GM23248 (cell line): Measurements from ENCODE around the gene CMTR1. TPM values are rescaled to one million over a fixed set of nuclear protein-coding genes. Genes with fewer than 3 reads are reported as not detected.
"Not testable (repeated sequence)": the region's sequence is repeated elsewhere in the genome, so short reads cannot be mapped to it uniquely, and the experiment has no call there.

Experiments
- DNase-seq: peaks from one replicate; pipeline ENCODE4 v3.0.0-alpha.2; 2015
- H2AFZ ChIP-seq: fragments of 200-600 bp; sonication (generic); 2 replicates; pipeline ENCODE4 v1.6.1; 2016; ENCODE audit warnings: antibody characterized with exemption
- H3F3A ChIP-seq: fragments of 200-600 bp; sonication (generic); 2 replicates; pipeline ENCODE4 v1.6.1; 2016; ENCODE audit warnings: mild to moderate bottlenecking, antibody characterized with exemption, mixed run types; ENCODE audit not compliant: insufficient read depth
- H3K27ac ChIP-seq: fragments of 200-600 bp; sonication (generic); 2 replicates; pipeline ENCODE4 v1.5.1; 2016; ENCODE audit warnings: mild to moderate bottlenecking
- H3K27me3 ChIP-seq: fragments of 200-600 bp; sonication (generic); replicated peaks from 2 replicates; pipeline ENCODE4 v1.6.1; 2016; ENCODE audit warnings: mild to moderate bottlenecking; ENCODE audit not compliant: insufficient read depth
- H3K36me3 ChIP-seq: fragments of 200-600 bp; sonication (generic); 2 replicates; pipeline ENCODE4 v1.6.1; 2016; ENCODE audit warnings: low read depth, mild to moderate bottlenecking
- H3K4me1 ChIP-seq: fragments of 200-600 bp; sonication (generic); 2 replicates; pipeline ENCODE4 v1.6.1; 2016; ENCODE audit warnings: mild to moderate bottlenecking; ENCODE audit not compliant: insufficient read depth
- H3K4me2 ChIP-seq: fragments of 200-600 bp; sonication (generic); one replicate; pipeline ENCODE4 v1.6.1; 2016; ENCODE audit warnings: mild to moderate bottlenecking; ENCODE audit not compliant: unreplicated experiment
- H3K4me3 ChIP-seq: fragments of 200-600 bp; sonication (generic); 2 replicates; pipeline ENCODE4 v1.5.1; 2016; ENCODE audit warnings: mild to moderate bottlenecking
- H3K79me2 ChIP-seq: fragments of 200-600 bp; sonication (generic); 2 replicates; pipeline ENCODE4 v1.6.1; 2016; ENCODE audit warnings: mild to moderate bottlenecking; ENCODE audit not compliant: insufficient read depth
- H3K9ac ChIP-seq: fragments of 200-600 bp; sonication (generic); 2 replicates; pipeline ENCODE4 v1.6.1; 2016; ENCODE audit warnings: mild to moderate bottlenecking
- H3K9me2 ChIP-seq: fragments of 200-600 bp; sonication (generic); 2 replicates; pipeline ENCODE4 v1.6.1; 2016; ENCODE audit warnings: mixed run types, mild to moderate bottlenecking, moderate library complexity; ENCODE audit not compliant: insufficient read depth
- H3K9me3 ChIP-seq: fragments of 200-600 bp; sonication (generic); one replicate; pipeline ENCODE4 v1.6.1; 2017; ENCODE audit warnings: low read depth
- H4K20me1 ChIP-seq: fragments of 200-600 bp; sonication (generic); 2 replicates; pipeline ENCODE4 v1.6.0; 2016; ENCODE audit not compliant: insufficient read depth
- EZH2 ChIP-seq: fragments of 200-600 bp; sonication (generic); IDR thresholded peaks from 2 replicates; pipeline ENCODE4 v1.6.1; 2018; ENCODE audit warnings: antibody characterized with exemption, mild to moderate bottlenecking; ENCODE audit not compliant: insufficient read depth, poor library complexity, severe bottlenecking
- EZH2phosphoT487 ChIP-seq: fragments of 200-600 bp; sonication (generic); IDR thresholded peaks from 2 replicates; pipeline ENCODE4 v1.6.1; 2018; ENCODE audit warnings: antibody characterized with exemption, moderate library complexity, mild to moderate bottlenecking, low read depth; ENCODE audit not compliant: insufficient read depth
- WGBS, 2 experiments: methylation state at CpG; one replicate each; pipeline ENCODE4 v1.1.6; 2015 to 2017; ENCODE audit warnings: low lambda C conversion rate in 2 of 2, low coverage in 1 of 2; ENCODE audit errors: missing lambda C conversion rate in 2 of 2; 5-methylcytosine and 5-hydroxymethylcytosine counted together
- in situ Hi-C: fragments of 300-500 bp; cut with MboI; formaldehyde crosslinking; loops from 2 replicates; pipeline ENCODE4 v1.15.0; 2020
- polyA plus RNA-seq: library from polyadenylated mRNA; unstranded; fragments of >200 nt; fragmentation: Nextera tagmentation; extraction: Ambion mirVana; gene quantifications from 2 replicates; pipeline ENCODE4 v1.2.1, GENCODE V29; 2016
- total RNA-seq: library from RNA; depleted of rRNA; stranded (reverse); fragments of >200 nt; shearing (Covaris generic); gene quantifications from 2 replicates; pipeline ENCODE4 v1.2.3, GENCODE V29; 2014

Gene CMTR1
- total and polyA plus RNA-seq, 2 experiments from 2014 or later = 16.1 to 46.3 TPM

DNA sequence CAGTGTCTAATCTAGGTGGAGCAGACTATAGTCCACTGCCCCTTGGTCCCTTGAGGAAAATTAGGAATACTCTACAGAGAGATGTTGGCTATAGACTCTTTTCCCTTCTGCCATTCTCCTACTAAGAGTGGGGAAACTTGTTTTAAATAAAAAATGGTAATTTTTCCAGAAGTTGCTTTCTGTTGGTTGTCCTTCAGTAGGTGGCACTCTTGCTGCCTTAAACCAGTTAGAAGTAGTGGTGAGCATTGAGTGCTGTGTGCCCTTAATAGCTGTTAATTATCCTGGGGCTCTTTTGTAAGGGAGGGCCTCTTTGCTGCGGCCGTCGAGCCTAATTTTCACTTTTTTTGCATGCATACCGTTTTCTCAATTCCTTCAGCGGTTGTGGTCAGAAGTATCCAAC is 2.8 kb downstream of the CMTR1 start:
- peak; percentile 24 for DNase-seq
- no peak overlapping the region for H3K4me3 ChIP-seq
- TF ChIP-seq EZH2 (no peak), EZH2phosphoT487 (no peak)
- H3K79me2 ChIP-seq = peaks cover 74% of the 10 kb centered on the region
- H3K4me1 ChIP-seq = 0 out of 2 replicates have a peak, but pooled peaks cover 11% of the 10 kb centered on the region
- no peak overlapping the region for H3K27ac ChIP-seq
- in situ Hi-C loops = no loop called here
- H4K20me1 ChIP-seq = no peaks in the 10 kb centered on the region
- no peaks in the 10 kb centered on the region for H3F3A ChIP-seq
- no peaks in the 10 kb centered on the region for H3K9me3 ChIP-seq
- H3K4me2 ChIP-seq = no peak overlapping the region
- H3K9me2 ChIP-seq = no peaks in the 10 kb centered on the region
- 96 to 98% methylated on average over 5 of the region's 5 CpGs for WGBS, 2 experiments
- H2AFZ ChIP-seq = no peak overlapping the region
- 0 out of 2 replicates have a peak, but pooled peaks cover 20% of the 10 kb centered on the region for H3K36me3 ChIP-seq
- no peak overlapping the region for H3K9ac ChIP-seq
- no peaks in the 10 kb centered on the region for H3K27me3 ChIP-seq

DNA sequence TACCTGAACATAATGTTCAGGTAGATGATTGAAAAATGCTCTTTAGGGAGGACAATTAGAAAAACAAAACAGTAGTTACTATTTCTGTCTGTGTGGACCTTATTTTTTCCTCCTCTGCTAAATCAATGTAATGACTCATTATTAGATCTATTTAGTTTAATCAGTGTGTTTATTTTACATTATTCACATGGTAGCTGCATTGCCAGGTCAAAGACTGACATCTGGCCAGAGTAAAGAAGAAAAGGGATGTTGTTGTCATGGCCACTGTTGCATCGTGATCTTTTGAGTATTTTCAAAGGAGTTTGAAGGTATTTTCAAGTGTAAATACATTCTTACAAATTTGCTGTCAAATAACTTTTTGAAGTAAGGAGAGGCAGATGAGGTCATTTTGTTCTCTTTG is 5.9 kb downstream of the CMTR1 start:
- DNase-seq = no peak
- no peaks in the 10 kb centered on the region for H3K9me3 ChIP-seq
- peaks cover 81% of the 10 kb centered on the region for H3K79me2 ChIP-seq
- H3F3A ChIP-seq = no peaks in the 10 kb centered on the region
- no peak overlapping the region for H3K4me2 ChIP-seq
- no peak overlapping the region for H3K4me3 ChIP-seq
- H2AFZ ChIP-seq = no peak overlapping the region
- 95 to 98% methylated on average over 1 of the region's 1 CpG for WGBS, 2 experiments
- no peak overlapping the region for H3K9ac ChIP-seq
- H3K9me2 ChIP-seq = no peaks in the 10 kb centered on the region
- TF ChIP-seq EZH2 = no peak
- TF ChIP-seq EZH2phosphoT487 = no peak
- no peaks in the 10 kb centered on the region for H4K20me1 ChIP-seq
- no peak overlapping the region for H3K27ac ChIP-seq
- in situ Hi-C loops = no loop called here
- H3K27me3 ChIP-seq = no peaks in the 10 kb centered on the region
- H3K36me3 ChIP-seq = peaks cover 23% of the 10 kb centered on the region; the same call in 1 of the 2 replicates
- H3K4me1 ChIP-seq = 0 out of 2 replicates have a peak, but pooled peaks cover 6% of the 10 kb centered on the region

DNA sequence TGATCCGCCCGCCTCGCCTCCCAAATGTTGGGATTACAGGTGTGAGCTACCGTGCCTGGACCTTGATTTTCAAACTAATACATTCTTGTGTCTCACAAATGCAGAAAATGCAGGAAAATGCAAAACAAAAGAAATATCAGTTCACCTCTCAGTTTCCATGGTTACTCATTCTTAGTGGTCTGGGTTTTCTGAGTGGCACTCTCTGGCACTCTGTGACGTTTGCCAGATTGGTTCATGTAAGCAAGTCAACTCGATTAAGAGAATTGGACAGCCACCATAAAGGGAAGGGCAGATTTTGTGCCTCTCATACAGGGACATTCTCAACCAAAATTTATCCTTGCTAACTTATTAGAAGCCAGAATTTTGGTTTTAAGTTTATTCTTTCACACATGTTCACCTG is 8.6 kb downstream of the CMTR1 start:
- Histone ChIP-seq H3K9me3 (no peaks in the 10 kb centered on the region), H3K27ac (0 out of 2 replicates have a peak overlapping the region, but pooled peaks have one; percentile 9), H3K79me2 (peaks cover 59% of the 10 kb centered on the region), H3F3A (no peaks in the 10 kb centered on the region), H3K4me3 (no peak overlapping the region), H3K4me2 (no peak overlapping the region), H4K20me1 (no peaks in the 10 kb centered on the region), H2AFZ (no peak overlapping the region), H3K27me3 (no peaks in the 10 kb centered on the region), H3K9me2 (no peaks in the 10 kb centered on the region), H3K9ac (no peak overlapping the region), H3K36me3 (peaks cover 46% of the 10 kb centered on the region; the same call in 1 of the 2 replicates), H3K4me1 (no peaks in the 10 kb centered on the region)
- WGBS, 2 experiments = 81 to 84% methylated on average over 6 of the region's 6 CpGs
- in situ Hi-C loops = no loop called here
- DNase-seq = no peak
- TF ChIP-seq EZH2 (no peak), EZH2phosphoT487 (no peak)

DNA sequence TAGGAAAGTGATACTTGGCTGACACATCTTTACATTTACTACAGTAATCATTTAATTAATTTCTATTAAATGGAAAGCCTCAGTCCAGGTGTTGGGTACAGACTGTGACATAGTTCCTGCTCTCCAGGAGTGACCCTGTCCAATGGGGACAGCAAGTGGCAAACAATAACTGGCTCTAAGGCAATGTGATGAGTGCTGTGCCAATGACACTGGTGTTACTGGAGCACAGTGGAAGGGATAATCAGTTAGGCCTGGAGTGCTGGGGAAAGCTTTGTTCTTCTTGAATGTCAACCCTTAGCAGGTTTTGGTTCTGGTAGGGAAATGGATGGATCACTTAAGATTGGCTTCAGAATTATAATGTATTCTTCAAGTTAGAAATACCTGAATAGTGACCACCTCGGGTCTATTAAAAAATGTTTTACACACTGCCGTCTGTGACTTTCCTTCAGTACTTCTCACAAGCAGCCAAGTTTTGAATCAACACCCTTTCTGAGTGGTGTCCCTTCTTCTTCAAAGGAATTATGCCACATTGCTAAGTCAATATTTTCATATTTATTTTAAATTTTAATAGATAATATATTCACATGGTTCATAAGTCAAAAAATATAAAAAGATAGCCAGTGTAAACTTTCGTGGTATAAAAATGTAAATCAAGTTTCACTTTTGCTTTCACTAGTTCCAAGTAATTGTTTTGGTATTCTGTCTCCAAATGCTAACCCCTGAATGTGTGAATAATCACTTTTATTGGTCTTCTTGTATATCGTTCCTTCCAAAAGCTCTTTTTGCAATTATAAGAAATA is 9.6 kb downstream of the CMTR1 start:
- 46 to 53% methylated on average over 4 of the region's 4 CpGs for WGBS, 2 experiments
- H3K9ac ChIP-seq = peak overlapping the region; percentile 52

DNA sequence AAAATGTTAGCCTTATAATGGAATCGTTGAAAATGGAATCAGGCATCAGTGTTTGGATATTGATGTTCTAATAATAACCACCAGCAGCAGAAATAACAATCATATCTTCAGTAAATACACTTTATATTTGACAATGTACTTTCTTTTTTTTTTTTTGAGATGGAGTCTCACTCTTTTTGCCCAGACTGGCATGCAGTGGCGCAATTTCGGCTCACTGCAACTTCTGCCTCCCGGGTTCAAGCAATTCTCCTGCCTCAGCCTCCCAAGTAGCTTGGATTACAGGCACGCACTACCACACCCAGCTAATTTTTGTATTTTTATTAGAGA is 10.2 kb downstream of the CMTR1 start:
- H3K27me3 ChIP-seq, H3F3A ChIP-seq, H4K20me1 ChIP-seq, H2AFZ ChIP-seq, H3K9me3 ChIP-seq, H3K4me1 ChIP-seq, in situ Hi-C loops, H3K9me2 ChIP-seq, DNase-seq: not testable (repeated sequence)
- Histone ChIP-seq H3K36me3 (peaks cover 44% of the 10 kb centered on the region; the same call in 1 of the 2 replicates), H3K9ac (peak overlapping the region; percentile 52), H3K27ac (peak overlapping the region; percentile 9; the same call in 1 of the 2 replicates), H3K4me3 (peak overlapping the region; percentile 61), H3K4me2 (peak overlapping the region; percentile 65), H3K79me2 (peaks cover 44% of the 10 kb centered on the region)
- whole genome bisulfite sequencing, 2 experiments = 87 to 89% methylated on average over 5 of the region's 5 CpGs

More for the DNA sequence above, 9.6 kb downstream of the CMTR1 start:
- Histone ChIP-seq H3K9me2 (no peaks in the 10 kb centered on the region), H3K27ac (peak overlapping the region; percentile 9; the same call in 1 of the 2 replicates), H3K4me3 (peak overlapping the region; percentile 61), H3K9me3 (no peaks in the 10 kb centered on the region), H3K79me2 (peaks cover 50% of the 10 kb centered on the region), H4K20me1 (no peaks in the 10 kb centered on the region), H3K4me2 (peak overlapping the region; percentile 65), H3K4me1 (no peaks in the 10 kb centered on the region), H2AFZ (0 out of 2 replicates have a peak overlapping the region, but pooled peaks have one; percentile 1), H3K27me3 (no peaks in the 10 kb centered on the region), H3F3A (no peaks in the 10 kb centered on the region), H3K36me3 (peaks cover 50% of the 10 kb centered on the region; the same call in 1 of the 2 replicates)
- in situ Hi-C loops = no loop called here
- TF ChIP-seq EZH2phosphoT487 (no peak), EZH2 (no peak)
- DNase-seq = peak; percentile 31
